Measurements from ENCODE around the gene PDE10A.

PDE10A gene

GRCh38 chr6:165662749-165663376 is at the start of gene PDE10A:
Gene PDE10A, minus strand, starts transcription at chr6:165663241. Its CDS starts 430 bp downstream, at chr6:165662811.
- no peak for DNase-seq

- DNase-seq: no peak
Observed at GRCh38 chr6:165708985-165709576, 46.0 kb upstream of the PDE10A start.

GRCh38 chr6:165707067-165707853 is 44.2 kb upstream of the PDE10A start:
- DNase-seq: no peak

- no peak for DNase-seq
Observed at GRCh38 chr6:165705941-165706340, 42.9 kb upstream of the PDE10A start.

- no peak for DNase-seq
Observed at GRCh38 chr6:165704045-165704748, 41.2 kb upstream of the PDE10A start.

- no peak for DNase-seq
Observed at GRCh38 chr6:165702669-165703068, 39.6 kb upstream of the PDE10A start.

- DNase-seq: no peak
Observed at GRCh38 chr6:165701564-165702354, 38.7 kb upstream of the PDE10A start.

- no peak for DNase-seq
Observed at GRCh38 chr6:165701005-165701404, 38.0 kb upstream of the PDE10A start.

GRCh38 chr6:165698868-165699267 is 35.8 kb upstream of the PDE10A start:
- no peak for DNase-seq

- DNase-seq: no peak
Observed at GRCh38 chr6:165697171-165697570, 34.1 kb upstream of the PDE10A start.

- DNase-seq: no peak
Observed at GRCh38 chr6:165695722-165696515, 32.9 kb upstream of the PDE10A start.

GRCh38 chr6:165694296-165694695 is 31.3 kb upstream of the PDE10A start:
- DNase-seq: no peak

GRCh38 chr6:165692106-165692653 is 29.1 kb upstream of the PDE10A start:
- no peak for DNase-seq

- DNase-seq: no peak
Observed at GRCh38 chr6:165689699-165690098, 26.7 kb upstream of the PDE10A start.

- no peak for DNase-seq
Observed at GRCh38 chr6:165686596-165687365, 23.7 kb upstream of the PDE10A start.

GRCh38 chr6:165685302-165685701 is 22.3 kb upstream of the PDE10A start:
- DNase-seq: no peak

- no peak for DNase-seq
Observed at GRCh38 chr6:165684333-165684732, 21.3 kb upstream of the PDE10A start.

- no peak for DNase-seq
Observed at GRCh38 chr6:165680975-165681374, 17.9 kb upstream of the PDE10A start.

- DNase-seq: no peak
Observed at GRCh38 chr6:165679326-165679725, 16.3 kb upstream of the PDE10A start.

- no peak for DNase-seq
Observed at GRCh38 chr6:165678904-165679303, 15.9 kb upstream of the PDE10A start.

GRCh38 chr6:165678429-165678828 is 15.4 kb upstream of the PDE10A start:
- no peak for DNase-seq
